Liver (tissue), 3 donors: ENCODE results near the gene PLB1.

Source experiments
- EGR1 ChIP-seq, 2 donors: IDR thresholded peaks; 2 replicates each; pipeline ENCODE4 v1.6.1; 2016 to 2018; ENCODE audit warnings: antibody characterized with exemption in 2 of 2, low read depth in 2 of 2
- FOXA1 ChIP-seq: IDR thresholded peaks from 2 replicates; pipeline ENCODE4 v1.6.1; 2016; ENCODE audit warnings: antibody characterized with exemption
- GABPA ChIP-seq, 2 donors: IDR thresholded peaks in 1 of 2; conservative IDR thresholded peaks in 1 of 2; 2 replicates each; pipeline ENCODE4 v1.6.1; 2016; ENCODE audit warnings: antibody characterized with exemption in 2 of 2, mild to moderate bottlenecking in 1 of 2, moderate library complexity in 1 of 2
- HNF4A ChIP-seq, 2 donors: conservative IDR thresholded peaks; 2 replicates each; pipeline ENCODE4 v1.6.1; 2016; ENCODE audit warnings: antibody characterized with exemption in 2 of 2, mild to moderate bottlenecking in 2 of 2
- JUND ChIP-seq, 2 donors: IDR thresholded peaks; 2 replicates each; pipeline ENCODE4 v1.6.1; 2016; ENCODE audit warnings: antibody characterized with exemption in 2 of 2
- MAX ChIP-seq: IDR thresholded peaks from 2 replicates; pipeline ENCODE4 v1.6.1; 2016; ENCODE audit warnings: antibody characterized with exemption
- NR2F2 ChIP-seq: IDR thresholded peaks from 2 replicates; pipeline ENCODE4 v1.6.1; 2016; ENCODE audit warnings: antibody characterized with exemption
- RAD21 ChIP-seq, 2 donors: IDR thresholded peaks; 2 replicates each; pipeline ENCODE4 v1.6.1; 2016; ENCODE audit warnings: antibody characterized with exemption in 2 of 2, mild to moderate bottlenecking in 2 of 2
- REST ChIP-seq: IDR thresholded peaks from 2 replicates; pipeline ENCODE4 v1.6.1; 2016; ENCODE audit warnings: antibody characterized with exemption, mild to moderate bottlenecking
- RXRA ChIP-seq, 2 donors: IDR thresholded peaks; 2 replicates each; pipeline ENCODE4 v1.6.1; 2017 to 2018; ENCODE audit warnings: antibody characterized with exemption in 2 of 2, mild to moderate bottlenecking in 1 of 2
- SP1 ChIP-seq: IDR thresholded peaks from 2 replicates; pipeline ENCODE4 v1.6.1; 2018; ENCODE audit warnings: antibody characterized with exemption, mild to moderate bottlenecking
- TAF1 ChIP-seq: conservative IDR thresholded peaks from 2 replicates; pipeline ENCODE4 v1.6.1; 2016; ENCODE audit warnings: antibody characterized with exemption, mild to moderate bottlenecking
- TF ChIP-seq, protein P1 (sequence below): fragments of 150-350 bp; IDR thresholded peaks from 2 replicates; pipeline ENCODE4 v1.5.1; 2017; ENCODE audit warnings: improper control_type of control experiment, low read depth, low read length; ENCODE audit not compliant: missing input control
- TF ChIP-seq, protein P2 (sequence below): IDR thresholded peaks from 2 replicates; pipeline ENCODE4 v1.6.1; 2016; ENCODE audit warnings: antibody characterized with exemption
- donor health status: healthy.
- donor health status: healthy.

DNA sequence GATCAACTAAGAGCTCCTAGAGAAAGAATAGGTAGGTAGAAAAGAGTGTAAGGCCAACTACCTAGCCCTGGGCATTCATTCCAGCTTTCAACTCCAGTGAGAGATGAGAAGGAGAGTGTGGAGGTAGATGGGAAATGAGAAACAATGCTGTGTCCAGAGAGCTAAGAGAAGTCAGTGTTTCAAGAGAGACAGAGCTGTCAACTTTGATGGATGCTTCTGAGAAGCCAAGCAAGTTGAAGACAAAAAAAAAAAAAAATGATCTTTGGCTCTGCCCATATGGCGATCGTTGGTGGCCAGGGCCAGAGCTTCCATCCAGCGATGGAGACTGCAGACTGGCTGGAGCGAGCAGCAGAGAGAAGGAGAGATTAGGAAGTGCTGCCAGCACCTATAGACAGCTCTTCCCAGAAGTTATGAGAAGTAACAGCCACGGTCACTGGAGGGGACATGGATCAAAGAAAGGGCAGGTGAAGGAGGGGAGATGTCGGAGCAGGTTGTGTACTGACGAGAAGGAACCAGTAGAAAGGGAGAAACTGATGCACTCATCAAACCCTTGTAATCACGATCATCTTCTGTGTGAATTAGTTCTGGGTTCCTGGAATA is 143.3 kb downstream of the PLB1 start:
- TF ChIP-seq REST (no peak), JUND (IDR thresholded peaks at IDR 0.05) (no peak), EGR1 (IDR thresholded peaks at IDR 0.05; ENCODE audit: low read depth in 2 of 2) (no peak), SP1 (no peak), HNF4A (conservative IDR thresholded peaks at IDR 0.05) (no peak), MAX (no peak), NR2F2 (no peak), RAD21 (IDR thresholded peaks at IDR 0.05) (no peak), GABPA (IDR thresholded peaks at IDR 0.05 in 1 of 2, conservative IDR thresholded peaks at IDR 0.05 in 1 of 2) (no peak), TAF1 (no peak), RXRA (IDR thresholded peaks at IDR 0.05) (no peak), FOXA1 (no peak)
- TF ChIP-seq, protein P1, sequence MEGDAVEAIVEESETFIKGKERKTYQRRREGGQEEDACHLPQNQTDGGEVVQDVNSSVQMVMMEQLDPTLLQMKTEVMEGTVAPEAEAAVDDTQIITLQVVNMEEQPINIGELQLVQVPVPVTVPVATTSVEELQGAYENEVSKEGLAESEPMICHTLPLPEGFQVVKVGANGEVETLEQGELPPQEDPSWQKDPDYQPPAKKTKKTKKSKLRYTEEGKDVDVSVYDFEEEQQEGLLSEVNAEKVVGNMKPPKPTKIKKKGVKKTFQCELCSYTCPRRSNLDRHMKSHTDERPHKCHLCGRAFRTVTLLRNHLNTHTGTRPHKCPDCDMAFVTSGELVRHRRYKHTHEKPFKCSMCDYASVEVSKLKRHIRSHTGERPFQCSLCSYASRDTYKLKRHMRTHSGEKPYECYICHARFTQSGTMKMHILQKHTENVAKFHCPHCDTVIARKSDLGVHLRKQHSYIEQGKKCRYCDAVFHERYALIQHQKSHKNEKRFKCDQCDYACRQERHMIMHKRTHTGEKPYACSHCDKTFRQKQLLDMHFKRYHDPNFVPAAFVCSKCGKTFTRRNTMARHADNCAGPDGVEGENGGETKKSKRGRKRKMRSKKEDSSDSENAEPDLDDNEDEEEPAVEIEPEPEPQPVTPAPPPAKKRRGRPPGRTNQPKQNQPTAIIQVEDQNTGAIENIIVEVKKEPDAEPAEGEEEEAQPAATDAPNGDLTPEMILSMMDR, result no peak
- TF ChIP-seq, protein P2, sequence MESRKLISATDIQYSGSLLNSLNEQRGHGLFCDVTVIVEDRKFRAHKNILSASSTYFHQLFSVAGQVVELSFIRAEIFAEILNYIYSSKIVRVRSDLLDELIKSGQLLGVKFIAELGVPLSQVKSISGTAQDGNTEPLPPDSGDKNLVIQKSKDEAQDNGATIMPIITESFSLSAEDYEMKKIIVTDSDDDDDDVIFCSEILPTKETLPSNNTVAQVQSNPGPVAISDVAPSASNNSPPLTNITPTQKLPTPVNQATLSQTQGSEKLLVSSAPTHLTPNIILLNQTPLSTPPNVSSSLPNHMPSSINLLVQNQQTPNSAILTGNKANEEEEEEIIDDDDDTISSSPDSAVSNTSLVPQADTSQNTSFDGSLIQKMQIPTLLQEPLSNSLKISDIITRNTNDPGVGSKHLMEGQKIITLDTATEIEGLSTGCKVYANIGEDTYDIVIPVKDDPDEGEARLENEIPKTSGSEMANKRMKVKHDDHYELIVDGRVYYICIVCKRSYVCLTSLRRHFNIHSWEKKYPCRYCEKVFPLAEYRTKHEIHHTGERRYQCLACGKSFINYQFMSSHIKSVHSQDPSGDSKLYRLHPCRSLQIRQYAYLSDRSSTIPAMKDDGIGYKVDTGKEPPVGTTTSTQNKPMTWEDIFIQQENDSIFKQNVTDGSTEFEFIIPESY, result no peak
